ENCODE data around the gene PRKD1. TPM values are rescaled to one million over a fixed set of nuclear protein-coding genes. Genes with fewer than 3 reads are reported as not detected.

Gene PRKD1
- total and polyA plus RNA-seq, 10 of the 15 experiments (the other 5 are each of a cell fraction or from before 2014, with no cell fraction given): 0.02 to 0.56 TPM; not detected in 8

DNA sequence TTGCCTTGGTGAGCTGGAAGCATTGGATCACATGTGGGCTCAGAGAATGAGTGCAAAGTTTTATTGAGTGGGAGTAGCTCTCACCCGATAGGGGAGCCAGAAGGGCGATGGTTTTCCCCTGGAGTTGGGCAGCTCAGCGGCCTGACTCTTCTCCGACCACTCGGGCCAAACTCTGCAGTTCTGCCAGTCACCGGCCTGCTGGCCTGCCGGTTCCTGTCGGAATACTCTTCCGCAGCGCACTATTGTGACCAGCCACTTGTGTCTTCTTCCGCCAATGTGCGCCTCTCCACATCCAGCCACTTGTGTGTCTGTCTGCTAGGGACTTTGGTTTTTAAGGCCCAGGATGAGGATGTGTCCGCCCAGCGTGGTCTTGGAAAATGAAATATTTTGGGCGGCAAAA, 43.5 kb upstream of the PRKD1 start:
- Histone ChIP-seq H3K4me2 (ENCODE audit: control insufficient read depth, insufficient read depth) (no peak overlapping the region), H3K4me1 (ENCODE audit: control insufficient read depth, insufficient read depth, low read length) (no peaks in the 10 kb centered on the region), H3K36me3 (ENCODE audit: control insufficient read depth in 2 of 2, insufficient read depth in 2 of 2, low read length in 1 of 2) (no peaks in the 10 kb centered on the region), H3K9me3 (replicated peaks; ENCODE audit: control insufficient read depth, insufficient read depth, low read length) (no peaks in the 10 kb centered on the region; the same call in 2 of the 3 replicates), H3K27ac (ENCODE audit: control insufficient read depth, insufficient read depth) (no peak overlapping the region), H2AFZ (ENCODE audit: control insufficient read depth, low read depth, low read length) (no peak overlapping the region), H3K27me3 (replicated peaks in 1 of 2; ENCODE audit: control insufficient read depth in 2 of 2, insufficient read depth in 2 of 2, low read length in 1 of 2) (no peaks in the 10 kb centered on the region), H4K20me1 (ENCODE audit: control insufficient read depth, insufficient read depth) (no peaks in the 10 kb centered on the region), H3K4me3 (no peak overlapping the region), H3K79me2 (ENCODE audit: control insufficient read depth, insufficient read depth, low read length) (no peaks in the 10 kb centered on the region), H3K9ac (ENCODE audit: control insufficient read depth, insufficient read depth, low read length) (no peak overlapping the region)
- FAIRE-seq: no peak
- POLR2A ChIA-PET: no interaction called here
- SMC1A ChIA-PET (ENCODE audit: uncharacterized antibody, unreplicated experiment): no interaction called here
- in situ Hi-C loops (cut with MboI) (no loop called here), intact Hi-C loops (cut with micrococcal nuclease; ENCODE audit: unreplicated experiment) (no loop called here)
- no TSS peak for BruUV-seq (replicated peaks)
- WGBS (ENCODE audit: insufficient coverage, insufficient replicate concordance, low lambda C conversion rate, missing lambda C conversion rate): 59% methylated on average over 15 of the region's 15 CpGs
- no peak for ATAC-seq
- no peak for TF ChIP-seq NFXL1 (IDR thresholded peaks at IDR 0.05; ENCODE audit: borderline replicate concordance)
- no peak for TF ChIP-seq SPI1 (IDR thresholded peaks at IDR 0.05; ENCODE audit: borderline replicate concordance, insufficient read depth, low read depth, low read length)
- TF ChIP-seq, protein P1, sequence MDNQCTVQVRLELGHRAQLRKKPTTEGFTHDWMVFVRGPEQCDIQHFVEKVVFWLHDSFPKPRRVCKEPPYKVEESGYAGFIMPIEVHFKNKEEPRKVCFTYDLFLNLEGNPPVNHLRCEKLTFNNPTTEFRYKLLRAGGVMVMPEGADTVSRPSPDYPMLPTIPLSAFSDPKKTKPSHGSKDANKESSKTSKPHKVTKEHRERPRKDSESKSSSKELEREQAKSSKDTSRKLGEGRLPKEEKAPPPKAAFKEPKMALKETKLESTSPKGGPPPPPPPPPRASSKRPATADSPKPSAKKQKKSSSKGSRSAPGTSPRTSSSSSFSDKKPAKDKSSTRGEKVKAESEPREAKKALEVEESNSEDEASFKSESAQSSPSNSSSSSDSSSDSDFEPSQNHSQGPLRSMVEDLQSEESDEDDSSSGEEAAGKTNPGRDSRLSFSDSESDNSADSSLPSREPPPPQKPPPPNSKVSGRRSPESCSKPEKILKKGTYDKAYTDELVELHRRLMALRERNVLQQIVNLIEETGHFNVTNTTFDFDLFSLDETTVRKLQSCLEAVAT (IDR thresholded peaks at IDR 0.05): no peak
- no peak for TF ChIP-seq YY1 (IDR thresholded peaks at IDR 0.05; ENCODE audit: low read depth, low read length)
- TF ChIP-seq SMARCA5 (IDR thresholded peaks at IDR 0.05): no peak
- no peak for TF ChIP-seq HCFC1 (IDR thresholded peaks at IDR 0.05; ENCODE audit: low read length)
- TF ChIP-seq, protein P2, sequence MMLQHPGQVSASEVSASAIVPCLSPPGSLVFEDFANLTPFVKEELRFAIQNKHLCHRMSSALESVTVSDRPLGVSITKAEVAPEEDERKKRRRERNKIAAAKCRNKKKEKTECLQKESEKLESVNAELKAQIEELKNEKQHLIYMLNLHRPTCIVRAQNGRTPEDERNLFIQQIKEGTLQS (IDR thresholded peaks at IDR 0.05; ENCODE audit: borderline replicate concordance, extremely low read depth, low read depth, low read length): no peak
- no peak for TF ChIP-seq MTA2 (IDR thresholded peaks at IDR 0.05; ENCODE audit: low read depth)
- TF ChIP-seq ZBED1 (IDR thresholded peaks at IDR 0.05; ENCODE audit: borderline replicate concordance): no peak
- DNase-seq (ENCODE audit: low read depth, low spot score): no peak
- CTCF ChIA-PET: no interaction called here
- RAD21 ChIA-PET (ENCODE audit: unreplicated experiment): no interaction called here
